Activated T-cell treated with anti-CD3 and anti-CD28 coated beads for 24 hours (primary cell): ENCODE data around the gene AGO3.
"Not testable (repeated sequence)": the region's sequence is repeated elsewhere in the genome, so short reads cannot be mapped to it uniquely, and the experiment has no call there.

Source experiments
- DNase-seq: peaks from one replicate; pipeline ENCODE4 v3.0.0-alpha.2; 2020; ENCODE audit warnings: low read depth

The AGO3 gene

GRCh38 chr1:35925741-35926140 is 5.2 kb upstream of the AGO3 start:
- DNase-seq: no peak

DNA sequence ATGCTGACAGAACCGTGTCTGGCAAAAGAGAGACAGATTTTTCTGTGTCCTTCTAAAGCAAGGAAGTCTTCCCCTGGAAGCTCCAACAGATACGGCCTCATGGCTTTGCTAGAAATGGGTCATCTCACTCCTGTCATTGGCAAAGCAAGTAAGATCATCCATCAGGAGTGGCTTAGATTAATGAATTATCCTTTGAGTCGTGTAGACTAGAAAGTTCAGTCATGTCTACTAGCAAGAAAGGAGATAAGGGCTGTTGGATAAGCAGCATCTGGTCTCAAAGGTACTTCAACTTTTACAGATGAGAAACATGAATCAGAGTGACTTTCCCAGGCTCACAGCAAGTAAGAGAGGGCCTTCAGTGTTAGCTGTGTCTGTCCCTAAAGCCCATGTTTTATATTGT is 3.4 kb upstream of the AGO3 start:
- no peak for DNase-seq

- peak; percentile 16 for DNase-seq
Observed at GRCh38 chr1:35929730-35930592, 944 bp upstream of the AGO3 start.

DNA sequence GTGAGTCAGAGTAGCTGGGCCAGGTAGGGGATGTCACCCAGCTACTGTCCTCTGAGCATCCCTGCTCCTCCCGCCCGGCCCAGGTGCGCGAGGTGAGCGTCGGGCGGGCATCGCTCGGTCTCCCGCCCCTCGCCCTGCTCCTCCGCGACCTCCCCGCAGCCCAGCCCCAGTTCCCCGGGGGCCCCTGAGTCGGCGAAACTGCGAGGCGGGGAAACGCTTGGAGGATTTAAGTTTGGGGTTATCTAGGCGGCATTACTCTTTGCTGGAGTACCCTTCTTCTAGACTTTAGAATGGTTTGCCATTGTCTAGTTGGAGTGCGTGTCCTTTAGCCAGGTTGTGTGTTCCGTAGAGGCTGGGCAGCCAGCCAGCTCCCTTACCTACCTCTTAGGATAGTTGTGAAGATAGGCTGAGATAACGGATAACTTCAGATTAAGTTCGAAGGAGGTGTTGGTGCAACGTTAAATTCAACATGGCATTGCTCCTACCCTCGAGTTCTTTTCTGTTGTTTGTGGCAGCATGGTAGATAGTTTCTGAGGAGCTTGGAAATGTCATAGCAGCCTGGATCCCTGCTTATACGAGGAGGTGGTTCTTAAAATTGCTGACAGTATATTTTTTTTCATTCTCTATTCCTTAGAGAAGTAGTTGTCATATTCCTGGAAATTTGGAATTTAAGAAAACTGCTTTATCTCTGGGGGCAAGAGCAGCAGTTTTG is 697 bp downstream of the AGO3 start:
- no peak for DNase-seq

GRCh38 chr1:35932158-35932636 is 1.3 kb downstream of the AGO3 start:
- DNase-seq: no peak

GRCh38 chr1:35932941-35933340 is 2.0 kb downstream of the AGO3 start:
- DNase-seq: no peak

DNA sequence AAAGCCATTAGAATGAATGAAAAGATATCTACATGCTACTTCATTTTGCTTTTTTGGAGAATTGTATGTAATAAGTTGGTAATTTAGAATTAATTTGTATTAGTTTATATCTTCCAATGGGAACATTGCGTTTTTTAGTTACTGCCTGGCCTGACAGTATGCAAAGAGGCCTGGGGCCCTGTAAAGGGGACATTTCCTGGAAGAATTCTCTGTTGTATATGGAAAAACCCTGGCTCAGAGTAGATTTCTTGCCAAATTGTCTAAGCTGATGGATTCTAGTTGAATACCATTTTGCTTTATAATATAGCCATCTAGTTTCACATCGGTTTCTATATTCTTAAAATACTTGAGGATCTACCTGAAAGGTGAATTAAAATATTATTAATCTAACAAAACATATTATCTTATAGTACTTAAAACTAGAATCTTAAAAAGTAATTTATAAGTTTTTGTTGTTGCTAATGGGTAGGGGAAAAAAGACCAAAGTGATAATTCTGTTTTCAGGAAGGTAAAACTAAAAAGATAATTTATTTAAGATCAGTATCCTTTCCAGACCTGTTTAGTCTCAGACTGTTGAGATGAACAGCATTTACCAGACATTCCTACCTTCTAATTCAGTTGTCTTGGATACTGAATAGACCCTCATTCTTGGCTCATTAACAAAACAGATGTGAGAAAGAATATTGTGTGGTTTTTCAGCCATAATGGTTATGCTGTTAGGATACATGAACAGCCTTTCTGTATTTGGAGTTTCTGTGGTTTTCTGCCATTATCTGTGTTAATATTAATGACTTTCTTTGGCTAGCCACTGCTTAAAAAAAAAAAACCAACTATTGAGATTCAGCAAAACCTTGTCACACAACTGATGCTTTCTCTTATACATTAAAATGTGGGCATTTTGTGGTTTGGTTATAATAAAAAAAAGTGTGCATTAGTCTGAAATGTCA is 4.8 kb downstream of the AGO3 start:
- no peak for DNase-seq

- DNase-seq: no peak
Observed at GRCh38 chr1:35936838-35937237, 5.9 kb downstream of the AGO3 start.

GRCh38 chr1:35939484-35939883 is 8.6 kb downstream of the AGO3 start:
- no peak for DNase-seq

DNA sequence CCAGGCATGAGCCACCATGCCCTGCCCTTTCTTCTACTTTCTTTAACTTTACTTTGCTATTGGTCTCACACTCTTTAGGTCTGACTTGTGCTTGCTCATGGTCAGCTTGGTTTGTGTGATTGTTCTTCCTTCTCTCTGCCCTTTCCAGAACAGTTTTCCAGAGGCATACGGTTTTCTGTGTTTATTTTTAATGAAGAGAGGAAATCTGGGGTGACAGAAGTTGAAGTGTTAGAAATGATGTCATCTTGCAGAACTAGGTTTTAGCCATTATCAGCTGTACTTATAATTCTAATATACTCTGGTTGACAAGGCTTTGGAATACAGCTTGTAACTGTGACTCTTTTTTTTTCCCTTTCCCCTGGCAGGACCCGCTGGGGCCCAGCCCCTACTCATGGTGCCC is 14.4 kb downstream of the AGO3 start:
- DNase-seq: no peak

DNA sequence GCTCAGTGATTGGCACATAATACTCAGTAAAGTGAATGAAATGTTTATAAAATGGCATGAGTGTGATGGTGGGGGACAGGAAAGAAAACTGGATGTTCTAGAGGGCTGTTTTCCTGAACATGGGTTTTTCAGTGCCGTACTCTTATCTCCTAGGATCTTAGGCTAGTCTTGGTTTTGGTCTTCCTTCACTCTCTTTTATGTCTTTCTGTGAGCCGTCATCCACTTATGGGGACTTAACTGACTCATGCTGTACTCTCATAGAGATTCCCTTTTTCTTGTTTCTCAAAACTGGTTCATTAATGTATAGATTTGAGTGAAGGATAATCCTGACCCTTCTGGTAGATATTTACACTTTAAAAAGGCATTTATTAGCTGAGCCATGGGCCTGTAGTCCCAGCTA is 16.6 kb downstream of the AGO3 start:
- DNase-seq: no peak

DNA sequence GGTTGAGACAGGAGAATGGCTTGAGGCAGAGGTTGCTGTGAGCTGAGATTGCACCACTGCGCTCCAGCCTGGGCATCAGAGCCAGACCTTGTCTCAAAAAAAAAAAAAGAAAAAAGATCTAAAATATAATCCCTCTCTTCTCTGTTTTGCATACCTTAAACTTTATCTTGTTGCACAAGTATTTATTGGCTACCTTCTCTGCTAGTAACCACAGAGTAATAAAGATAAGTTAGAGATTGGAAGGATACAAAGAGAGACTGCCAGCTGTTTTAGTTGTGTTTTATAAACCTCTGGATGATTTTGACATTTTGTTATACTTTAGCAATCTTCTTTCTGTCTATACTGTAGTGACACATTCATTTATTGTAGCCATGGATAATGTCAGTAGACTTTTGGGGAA is 27.7 kb downstream of the AGO3 start:
- DNase-seq: no peak

DNA sequence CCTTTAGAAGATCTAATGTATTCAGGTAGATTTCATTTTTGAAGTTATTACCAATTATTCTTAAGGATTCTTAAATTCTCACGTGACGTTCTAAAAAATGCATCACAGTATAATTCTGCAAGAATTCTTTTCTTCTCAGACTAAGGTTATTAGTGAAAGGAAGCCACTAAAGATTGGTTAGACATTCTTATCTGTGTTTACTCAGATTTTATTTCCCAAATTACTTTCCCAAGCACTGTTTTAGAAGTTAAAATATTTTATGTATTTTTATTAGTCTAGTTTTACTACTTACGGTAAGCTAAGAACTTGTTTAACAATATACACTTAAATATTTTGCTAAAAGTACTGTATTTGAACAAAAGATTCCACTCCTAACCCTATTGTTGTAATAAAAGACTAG is 28.4 kb downstream of the AGO3 start:
- no peak for DNase-seq

- no peak for DNase-seq
Observed at GRCh38 chr1:35962952-35963351, 32.0 kb downstream of the AGO3 start.

DNA sequence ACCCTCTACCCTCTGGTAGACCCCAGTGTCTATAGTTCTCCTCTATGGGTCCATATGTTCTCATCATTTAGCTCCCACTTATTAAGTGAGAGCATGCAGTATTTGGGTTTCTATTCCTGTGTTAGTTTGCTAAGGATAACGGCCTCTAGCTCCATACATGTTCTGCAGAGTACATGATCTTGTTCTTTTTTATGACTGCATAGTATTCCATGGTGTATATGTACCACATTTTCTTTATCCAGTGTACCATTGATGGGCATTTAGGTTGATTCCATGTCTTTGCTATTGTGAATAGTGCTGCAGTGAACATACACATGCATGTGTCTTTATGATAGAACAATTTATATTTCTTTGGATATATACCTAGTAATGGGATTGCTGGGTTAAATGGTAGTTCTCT is 33.4 kb downstream of the AGO3 start:
- not testable (repeated sequence) for DNase-seq

DNA sequence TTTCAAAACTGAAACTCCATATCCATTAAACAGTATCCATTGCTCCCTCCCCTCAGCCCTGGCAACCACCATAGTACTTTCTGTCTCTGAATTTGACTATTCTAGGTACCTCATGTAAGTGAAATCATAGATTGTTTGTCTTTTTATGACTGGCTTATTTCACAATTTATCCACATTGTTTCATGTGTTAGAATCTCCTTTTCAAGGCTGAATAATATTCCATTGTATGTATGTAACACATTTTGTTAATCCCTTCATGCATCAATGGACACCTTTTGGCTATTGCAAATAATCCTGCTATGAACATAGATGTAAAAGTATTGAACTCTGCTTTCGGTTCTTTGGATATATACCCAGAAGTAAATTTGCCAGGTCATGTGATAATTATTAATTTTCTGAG is 37.5 kb downstream of the AGO3 start:
- no peak for DNase-seq

GRCh38 chr1:35971601-35972000 is 40.7 kb downstream of the AGO3 start:
- no peak for DNase-seq

DNA sequence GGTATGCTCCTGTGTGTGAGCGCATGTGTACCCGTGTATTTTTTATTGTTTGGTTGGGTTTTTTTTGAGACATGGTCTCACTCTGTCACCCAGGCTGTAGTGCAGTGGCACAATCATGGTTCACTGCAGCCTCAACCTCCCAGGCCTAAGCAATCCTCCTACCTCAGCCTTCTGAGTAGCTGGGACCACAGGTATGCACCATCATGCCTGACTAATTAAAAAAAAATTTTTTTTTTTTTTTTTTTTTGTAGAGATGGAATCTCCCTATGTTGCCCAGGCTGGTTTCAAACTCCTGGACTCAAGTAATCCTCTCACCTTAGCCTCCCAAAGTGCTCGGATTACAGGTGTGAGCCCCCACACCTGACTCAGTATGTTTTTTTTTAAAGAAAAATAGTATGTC is 41.7 kb downstream of the AGO3 start:
- DNase-seq: not testable (repeated sequence)

GRCh38 chr1:35980090-35980489 is 49.2 kb downstream of the AGO3 start:
- DNase-seq: no peak

GRCh38 chr1:35988237-35988636 is 57.3 kb downstream of the AGO3 start:
- DNase-seq: no peak

DNA sequence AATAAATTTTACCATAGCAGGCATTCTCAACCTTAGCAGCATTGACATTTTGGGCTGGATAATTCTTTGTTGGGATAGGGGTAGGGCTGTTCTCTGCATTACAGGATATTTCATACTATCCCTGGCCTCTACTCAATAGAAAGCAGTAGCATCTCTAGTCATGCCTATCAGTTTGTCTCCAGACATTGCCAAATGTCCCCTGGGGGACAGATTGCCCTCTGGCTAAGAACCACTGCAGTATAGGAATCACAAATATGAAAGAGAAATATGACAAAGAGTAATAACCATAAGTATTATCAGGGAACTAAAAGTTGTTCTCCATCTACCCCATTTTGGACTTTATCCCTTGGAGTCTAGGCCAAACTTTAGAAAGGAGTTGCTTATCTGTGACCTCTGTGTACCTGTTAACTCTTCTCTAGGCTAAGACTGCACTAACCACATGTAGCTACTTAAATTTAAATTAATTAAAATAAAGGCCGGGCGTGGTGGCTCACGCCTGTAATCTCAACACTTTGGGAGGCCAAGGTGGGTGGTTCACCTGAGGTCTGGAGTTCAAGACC is 76.1 kb downstream of the AGO3 start:
- no peak for DNase-seq

DNA sequence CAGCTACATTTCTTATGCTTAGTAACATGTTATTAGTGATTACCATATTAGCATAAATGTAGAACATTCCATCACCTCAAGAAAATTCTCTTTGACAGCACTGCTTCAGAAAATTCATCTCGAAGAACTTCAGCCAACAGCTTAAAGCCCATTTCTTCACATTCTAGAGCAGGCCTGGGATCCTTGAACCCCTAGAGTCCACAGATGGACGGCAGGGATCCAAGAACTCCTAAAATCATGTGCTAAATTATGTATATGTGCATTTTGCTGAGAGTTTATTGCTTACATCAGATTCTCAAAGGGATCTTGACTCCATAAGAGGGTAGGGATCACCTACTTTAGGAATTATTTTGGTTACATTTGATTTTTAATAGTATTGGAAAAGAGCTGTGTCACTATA is 76.8 kb downstream of the AGO3 start:
- no peak for DNase-seq
